DOHH2 (cell line): ENCODE data around the gene RNU1-3.
"Not testable (repeated sequence)": the region's sequence is repeated elsewhere in the genome, so short reads cannot be mapped to it uniquely, and the experiment has no call there.

Experiments used
- CTCF ChIP-seq: fragments of 200-600 bp; sonication (generic); IDR thresholded peaks from one replicate; pipeline ENCODE4 v1.5.1; 2014; ENCODE audit warnings: antibody characterized with exemption, mild to moderate bottlenecking, low read depth, low read length; ENCODE audit not compliant: poor library complexity, severe bottlenecking
- EZH2phosphoT487 ChIP-seq: fragments of 200-600 bp; sonication (generic); IDR thresholded peaks from 2 replicates; pipeline ENCODE4 v1.6.1; 2017; ENCODE audit warnings: borderline replicate concordance, mild to moderate bottlenecking, antibody characterized with exemption, low read length, moderate library complexity, mixed read lengths

- TF ChIP-seq CTCF, EZH2phosphoT487: not testable (repeated sequence)
Observed at GRCh38 chr1:16651560-16651959, 15.2 kb downstream of the RNU1-3 start.
